Liver (tissue), 3 donors: ENCODE data around the gene TENM3.

Experiments
- GABPA ChIP-seq, 2 donors: IDR thresholded peaks in 1 of 2; conservative IDR thresholded peaks in 1 of 2; 2 replicates each; pipeline ENCODE4 v1.6.1; 2016; ENCODE audit warnings: antibody characterized with exemption in 2 of 2, mild to moderate bottlenecking in 1 of 2, moderate library complexity in 1 of 2
- HNF4A ChIP-seq, 2 donors: conservative IDR thresholded peaks; 2 replicates each; pipeline ENCODE4 v1.6.1; 2016; ENCODE audit warnings: antibody characterized with exemption in 2 of 2, mild to moderate bottlenecking in 2 of 2
- YY1 ChIP-seq: IDR thresholded peaks from 2 replicates; pipeline ENCODE4 v1.6.1; 2016; ENCODE audit warnings: antibody characterized with exemption, mild to moderate bottlenecking
- ZBTB33 ChIP-seq: IDR thresholded peaks from 2 replicates; pipeline ENCODE4 v1.6.1; 2016; ENCODE audit warnings: antibody characterized with exemption
- TF ChIP-seq, protein P1 (sequence below): fragments of 150-350 bp; IDR thresholded peaks from 2 replicates; pipeline ENCODE4 v1.5.1; 2017; ENCODE audit warnings: improper control_type of control experiment, low read depth, low read length; ENCODE audit not compliant: missing input control
- TF ChIP-seq, protein P2 (sequence below): IDR thresholded peaks from 2 replicates; pipeline ENCODE4 v1.6.1; 2016; ENCODE audit warnings: antibody characterized with exemption
- TF ChIP-seq, protein P3 (sequence below): IDR thresholded peaks from 2 replicates; pipeline ENCODE4 v1.6.1; 2016; ENCODE audit warnings: antibody characterized with exemption, mild to moderate bottlenecking
- donor health status: healthy.
- donor health status: healthy.

- TF ChIP-seq, protein P1, sequence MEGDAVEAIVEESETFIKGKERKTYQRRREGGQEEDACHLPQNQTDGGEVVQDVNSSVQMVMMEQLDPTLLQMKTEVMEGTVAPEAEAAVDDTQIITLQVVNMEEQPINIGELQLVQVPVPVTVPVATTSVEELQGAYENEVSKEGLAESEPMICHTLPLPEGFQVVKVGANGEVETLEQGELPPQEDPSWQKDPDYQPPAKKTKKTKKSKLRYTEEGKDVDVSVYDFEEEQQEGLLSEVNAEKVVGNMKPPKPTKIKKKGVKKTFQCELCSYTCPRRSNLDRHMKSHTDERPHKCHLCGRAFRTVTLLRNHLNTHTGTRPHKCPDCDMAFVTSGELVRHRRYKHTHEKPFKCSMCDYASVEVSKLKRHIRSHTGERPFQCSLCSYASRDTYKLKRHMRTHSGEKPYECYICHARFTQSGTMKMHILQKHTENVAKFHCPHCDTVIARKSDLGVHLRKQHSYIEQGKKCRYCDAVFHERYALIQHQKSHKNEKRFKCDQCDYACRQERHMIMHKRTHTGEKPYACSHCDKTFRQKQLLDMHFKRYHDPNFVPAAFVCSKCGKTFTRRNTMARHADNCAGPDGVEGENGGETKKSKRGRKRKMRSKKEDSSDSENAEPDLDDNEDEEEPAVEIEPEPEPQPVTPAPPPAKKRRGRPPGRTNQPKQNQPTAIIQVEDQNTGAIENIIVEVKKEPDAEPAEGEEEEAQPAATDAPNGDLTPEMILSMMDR, result no peak
- TF ChIP-seq YY1 (no peak), HNF4A (conservative IDR thresholded peaks at IDR 0.05) (peak; percentile 16 to 18), ZBTB33 (no peak), GABPA (IDR thresholded peaks at IDR 0.05 in 1 of 2, conservative IDR thresholded peaks at IDR 0.05 in 1 of 2) (no peak)
- TF ChIP-seq, protein P2, sequence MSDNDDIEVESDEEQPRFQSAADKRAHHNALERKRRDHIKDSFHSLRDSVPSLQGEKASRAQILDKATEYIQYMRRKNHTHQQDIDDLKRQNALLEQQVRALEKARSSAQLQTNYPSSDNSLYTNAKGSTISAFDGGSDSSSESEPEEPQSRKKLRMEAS, result no peak
- TF ChIP-seq, protein P3, sequence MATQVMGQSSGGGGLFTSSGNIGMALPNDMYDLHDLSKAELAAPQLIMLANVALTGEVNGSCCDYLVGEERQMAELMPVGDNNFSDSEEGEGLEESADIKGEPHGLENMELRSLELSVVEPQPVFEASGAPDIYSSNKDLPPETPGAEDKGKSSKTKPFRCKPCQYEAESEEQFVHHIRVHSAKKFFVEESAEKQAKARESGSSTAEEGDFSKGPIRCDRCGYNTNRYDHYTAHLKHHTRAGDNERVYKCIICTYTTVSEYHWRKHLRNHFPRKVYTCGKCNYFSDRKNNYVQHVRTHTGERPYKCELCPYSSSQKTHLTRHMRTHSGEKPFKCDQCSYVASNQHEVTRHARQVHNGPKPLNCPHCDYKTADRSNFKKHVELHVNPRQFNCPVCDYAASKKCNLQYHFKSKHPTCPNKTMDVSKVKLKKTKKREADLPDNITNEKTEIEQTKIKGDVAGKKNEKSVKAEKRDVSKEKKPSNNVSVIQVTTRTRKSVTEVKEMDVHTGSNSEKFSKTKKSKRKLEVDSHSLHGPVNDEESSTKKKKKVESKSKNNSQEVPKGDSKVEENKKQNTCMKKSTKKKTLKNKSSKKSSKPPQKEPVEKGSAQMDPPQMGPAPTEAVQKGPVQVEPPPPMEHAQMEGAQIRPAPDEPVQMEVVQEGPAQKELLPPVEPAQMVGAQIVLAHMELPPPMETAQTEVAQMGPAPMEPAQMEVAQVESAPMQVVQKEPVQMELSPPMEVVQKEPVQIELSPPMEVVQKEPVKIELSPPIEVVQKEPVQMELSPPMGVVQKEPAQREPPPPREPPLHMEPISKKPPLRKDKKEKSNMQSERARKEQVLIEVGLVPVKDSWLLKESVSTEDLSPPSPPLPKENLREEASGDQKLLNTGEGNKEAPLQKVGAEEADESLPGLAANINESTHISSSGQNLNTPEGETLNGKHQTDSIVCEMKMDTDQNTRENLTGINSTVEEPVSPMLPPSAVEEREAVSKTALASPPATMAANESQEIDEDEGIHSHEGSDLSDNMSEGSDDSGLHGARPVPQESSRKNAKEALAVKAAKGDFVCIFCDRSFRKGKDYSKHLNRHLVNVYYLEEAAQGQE, result no peak
Observed at GRCh38 chr4:182212211-182212761, 30.9 kb upstream of the TENM3 start.
